Peyer's patch (tissue), 4 donors: ENCODE measurements around the gene TSPAN14. TPM values are rescaled to one million over a fixed set of nuclear protein-coding genes. Genes with fewer than 3 reads are reported as not detected.
"Not testable (repeated sequence)": the region's sequence is repeated elsewhere in the genome, so short reads cannot be mapped to it uniquely, and the experiment has no call there.

ENCODE experiments used
- DNase-seq, 3 donors: peaks; one replicate each; pipeline ENCODE4 v3.0.0-alpha.2; 2017 to 2019
- H3K27ac ChIP-seq, 4 donors: fragments of 200-600 bp; sonication (generic); one replicate each; pipeline ENCODE4 v1.5.1; 2016 to 2019
- H3K27me3 ChIP-seq, 2 donors: fragments of 200-600 bp; sonication (generic); one replicate each; pipeline ENCODE4 v1.5.1; 2019
- H3K36me3 ChIP-seq, 3 donors: fragments of 200-600 bp; sonication (generic); one replicate each; pipeline ENCODE4 v1.5.1; 2016 to 2019
- H3K4me1 ChIP-seq, 4 donors: fragments of 200-600 bp; sonication (generic); one replicate each; pipeline ENCODE4 v1.5.1; 2016 to 2019
- H3K4me3 ChIP-seq, 4 donors: fragments of 200-600 bp; sonication (generic); 1 replicate in 3 of 4; 2 replicates in 1 of 4; pipeline ENCODE4 v1.5.1; 2016 to 2019; ENCODE audit warnings: mild to moderate bottlenecking in 1 of 4
- H3K9me3 ChIP-seq, 4 donors: fragments of 200-600 bp; sonication (generic); one replicate each; pipeline ENCODE4 v1.5.1; 2016 to 2019; ENCODE audit warnings: mild to moderate bottlenecking in 1 of 4
- CTCF ChIP-seq, 6 experiments: fragments of 450-650 bp in 4 of 6; fragments of 200-600 bp in 2 of 6; sonication (generic) in 1 of 6; IDR thresholded peaks; one replicate each; pipeline ENCODE4 v1.5.1; 2017 to 2019; ENCODE audit warnings: antibody characterized with exemption in 6 of 6, mild to moderate bottlenecking in 3 of 6, moderate library complexity in 1 of 6
- POLR2A ChIP-seq, 2 donors: fragments of 450-650 bp; IDR thresholded peaks; one replicate each; pipeline ENCODE4 v1.5.1; 2017; ENCODE audit warnings: antibody characterized with exemption in 2 of 2, mild to moderate bottlenecking in 2 of 2, moderate library complexity in 2 of 2
- total RNA-seq, 4 donors: library from RNA; depleted of rRNA; stranded (reverse); fragments of >200 nt; gene quantifications; one replicate each; pipeline ENCODE4 v1.1.0, GENCODE V29; 2016

TSPAN14 gene
- total RNA-seq, 4 donors from 2014 or later: 51.2 to 72.0 (median 68.0) TPM

- H3K36me3 ChIP-seq: no peaks in the 10 kb centered on the region
- no peak for TF ChIP-seq POLR2A (IDR thresholded peaks at IDR 0.05)
- TF ChIP-seq CTCF (IDR thresholded peaks at IDR 0.05): no peak
- no peak overlapping the region for H3K27ac ChIP-seq
- peaks cover 0 to 32% (median 13%) of the 10 kb centered on the region in 4 donors for H3K4me1 ChIP-seq
- DNase-seq: peak in 1 of 3 donors; percentile 57
- H3K4me3 ChIP-seq: no peak overlapping the region
- no peaks in the 10 kb centered on the region for H3K27me3 ChIP-seq
- no peaks in the 10 kb centered on the region for H3K9me3 ChIP-seq
Measured at GRCh38 chr10:80477813-80478212, 23.7 kb downstream of the TSPAN14 start.

GRCh38 chr10:80480373-80480772, 26.3 kb downstream of the TSPAN14 start:
- H3K36me3 ChIP-seq, H3K27me3 ChIP-seq, H3K27ac ChIP-seq, H3K9me3 ChIP-seq, H3K4me3 ChIP-seq: not testable (repeated sequence)
- H3K4me1 ChIP-seq: peaks cover 0 to 13% (median 5%) of the 10 kb centered on the region in 4 donors
- DNase-seq: peak in 1 of 3 donors; percentile 7

GRCh38 chr10:80480852-80481251, 26.7 kb downstream of the TSPAN14 start:
- Histone ChIP-seq H3K27me3 (no peaks in the 10 kb centered on the region), H3K9me3 (no peaks in the 10 kb centered on the region), H3K36me3 (no peaks in the 10 kb centered on the region), H3K4me3 (no peak overlapping the region), H3K4me1 (peaks cover 0 to 15% (median 7%) of the 10 kb centered on the region in 4 donors), H3K27ac (no peak overlapping the region)
- TF ChIP-seq CTCF (IDR thresholded peaks at IDR 0.05) (no peak), POLR2A (IDR thresholded peaks at IDR 0.05) (no peak)
- peak in 1 of 3 donors; percentile 7 for DNase-seq

GRCh38 chr10:80484243-80484642, 30.1 kb downstream of the TSPAN14 start:
- Histone ChIP-seq H3K4me1 (peaks cover 2 to 31% (median 9%) of the 10 kb centered on the region in 4 donors), H3K36me3 (peaks cover 0 to 3% (median 0%) of the 10 kb centered on the region in 3 donors), H3K27me3 (no peaks in the 10 kb centered on the region), H3K4me3 (no peak overlapping the region), H3K9me3 (no peaks in the 10 kb centered on the region), H3K27ac (peak overlapping the region in 1 of 4 donors; percentile 10)
- peak in 1 of 3 donors; percentile 31 for DNase-seq
- TF ChIP-seq CTCF (IDR thresholded peaks at IDR 0.05) (no peak), POLR2A (IDR thresholded peaks at IDR 0.05) (no peak)

GRCh38 chr10:80484676-80485075, 30.6 kb downstream of the TSPAN14 start:
- Histone ChIP-seq H3K9me3 (no peaks in the 10 kb centered on the region), H3K36me3 (peaks cover 0 to 8% (median 0%) of the 10 kb centered on the region in 3 donors), H3K4me1 (peaks cover 2 to 31% (median 9%) of the 10 kb centered on the region in 4 donors), H3K27ac (peak overlapping the region in 1 of 4 donors; percentile 10), H3K4me3 (no peak overlapping the region), H3K27me3 (no peaks in the 10 kb centered on the region)
- DNase-seq: no peak
- TF ChIP-seq POLR2A (IDR thresholded peaks at IDR 0.05) (no peak), CTCF (IDR thresholded peaks at IDR 0.05) (no peak)

GRCh38 chr10:80485076-80485945, 31.2 kb downstream of the TSPAN14 start:
- Histone ChIP-seq H3K27me3 (no peaks in the 10 kb centered on the region), H3K27ac (peak overlapping the region in 2 of 4 donors; percentile 51 to 55), H3K4me3 (no peak overlapping the region), H3K4me1 (peaks cover 2 to 31% (median 9%) of the 10 kb centered on the region in 4 donors), H3K9me3 (no peaks in the 10 kb centered on the region), H3K36me3 (peaks cover 0 to 14% (median 0%) of the 10 kb centered on the region in 3 donors)
- TF ChIP-seq CTCF (IDR thresholded peaks at IDR 0.05) (no peak), POLR2A (IDR thresholded peaks at IDR 0.05) (no peak)
- DNase-seq: peak in 1 of 3 donors; percentile 34
